C4-2B (cell line): ENCODE measurements around the gene SF3B3.

ENCODE experiments used
- H3K27ac ChIP-seq: fragments of 450-650 bp; 2 replicates; pipeline ENCODE4 v1.5.1; 2017
- ZFX ChIP-seq: fragments of 450-650 bp; IDR thresholded peaks from 2 replicates; pipeline ENCODE4 v1.6.1; 2017
- TF ChIP-seq, protein P1 (sequence below): fragments of 450-650 bp; conservative IDR thresholded peaks from 2 replicates; pipeline ENCODE4 v1.5.1; 2017; ENCODE audit warnings: mild to moderate bottlenecking

SF3B3 gene

DNA sequence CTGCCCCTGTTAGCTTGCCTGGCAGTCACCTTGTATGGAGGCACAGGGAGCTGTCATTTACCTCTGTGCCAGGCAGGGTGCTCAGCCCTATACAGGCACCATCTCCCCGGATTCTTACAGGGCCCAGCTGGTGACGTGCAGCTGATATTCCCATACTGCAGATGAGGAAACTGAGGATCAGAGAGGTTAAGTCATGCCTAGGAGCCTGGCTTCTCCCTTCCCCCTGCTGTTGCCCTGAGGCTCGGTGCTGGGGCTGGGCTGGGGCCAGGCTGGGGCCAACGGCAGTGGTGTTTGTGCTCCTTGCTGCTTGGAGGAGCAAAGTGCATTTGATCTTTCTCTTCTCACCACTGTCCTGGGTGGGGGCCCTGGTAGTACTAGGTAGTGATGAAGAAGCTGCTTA, 68.0 kb downstream of the SF3B3 start:
- no peak for TF ChIP-seq ZFX
- TF ChIP-seq, protein P1, sequence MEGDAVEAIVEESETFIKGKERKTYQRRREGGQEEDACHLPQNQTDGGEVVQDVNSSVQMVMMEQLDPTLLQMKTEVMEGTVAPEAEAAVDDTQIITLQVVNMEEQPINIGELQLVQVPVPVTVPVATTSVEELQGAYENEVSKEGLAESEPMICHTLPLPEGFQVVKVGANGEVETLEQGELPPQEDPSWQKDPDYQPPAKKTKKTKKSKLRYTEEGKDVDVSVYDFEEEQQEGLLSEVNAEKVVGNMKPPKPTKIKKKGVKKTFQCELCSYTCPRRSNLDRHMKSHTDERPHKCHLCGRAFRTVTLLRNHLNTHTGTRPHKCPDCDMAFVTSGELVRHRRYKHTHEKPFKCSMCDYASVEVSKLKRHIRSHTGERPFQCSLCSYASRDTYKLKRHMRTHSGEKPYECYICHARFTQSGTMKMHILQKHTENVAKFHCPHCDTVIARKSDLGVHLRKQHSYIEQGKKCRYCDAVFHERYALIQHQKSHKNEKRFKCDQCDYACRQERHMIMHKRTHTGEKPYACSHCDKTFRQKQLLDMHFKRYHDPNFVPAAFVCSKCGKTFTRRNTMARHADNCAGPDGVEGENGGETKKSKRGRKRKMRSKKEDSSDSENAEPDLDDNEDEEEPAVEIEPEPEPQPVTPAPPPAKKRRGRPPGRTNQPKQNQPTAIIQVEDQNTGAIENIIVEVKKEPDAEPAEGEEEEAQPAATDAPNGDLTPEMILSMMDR: no peak
- no peak overlapping the region for H3K27ac ChIP-seq

GRCh38 chr16:70592106-70592571, 68.5 kb downstream of the SF3B3 start:
- no peak for TF ChIP-seq ZFX
- TF ChIP-seq, protein P1: no peak
- no peak overlapping the region for H3K27ac ChIP-seq

GRCh38 chr16:70593544-70593943, 69.9 kb downstream of the SF3B3 start:
- no peak overlapping the region for H3K27ac ChIP-seq

GRCh38 chr16:70594569-70594968, 71.0 kb downstream of the SF3B3 start:
- no peak overlapping the region for H3K27ac ChIP-seq
- no peak for TF ChIP-seq ZFX
- TF ChIP-seq, protein P1: no peak

More at GRCh38 chr16:70593544-70593943, 69.9 kb downstream of the SF3B3 start:
- TF ChIP-seq, protein P1: no peak
- TF ChIP-seq ZFX: no peak

- TF ChIP-seq, protein P1: no peak
- TF ChIP-seq ZFX: no peak
- H3K27ac ChIP-seq: no peak overlapping the region
Measured at GRCh38 chr16:70597135-70597835, 73.7 kb downstream of the SF3B3 start.

- no peak overlapping the region for H3K27ac ChIP-seq
- TF ChIP-seq, protein P1: no peak
- no peak for TF ChIP-seq ZFX
Measured at GRCh38 chr16:70598937-70599503, 75.4 kb downstream of the SF3B3 start.

GRCh38 chr16:70600730-70601129, 77.1 kb downstream of the SF3B3 start:
- TF ChIP-seq, protein P1: no peak
- no peak for TF ChIP-seq ZFX
- no peak overlapping the region for H3K27ac ChIP-seq
